ENCODE measurements around the gene ASIC5. TPM values are rescaled to one million over a fixed set of nuclear protein-coding genes. Genes with fewer than 3 reads are reported as not detected.

ASIC5 gene
- total RNA-seq, 1 experiment from 2014 or later: not detected

DNA sequence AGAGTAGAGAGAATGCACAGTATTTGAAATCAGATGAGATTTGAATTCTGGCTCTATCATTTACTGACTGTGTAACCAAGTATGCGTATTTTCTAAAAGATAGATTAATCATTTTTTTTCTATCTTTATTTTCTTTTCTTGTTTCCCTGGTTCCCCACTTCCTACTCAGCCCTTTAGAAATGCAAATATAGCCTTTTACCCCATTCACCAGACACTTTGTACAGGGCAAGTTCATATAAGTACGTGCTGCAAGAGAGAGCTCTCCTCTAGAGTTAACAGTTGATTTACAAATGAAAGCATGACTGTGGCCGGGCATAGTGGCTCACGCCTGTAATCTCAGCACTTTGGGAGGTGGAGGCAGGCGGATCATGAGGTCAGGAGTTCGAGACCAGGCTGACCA is 19.6 kb upstream of the ASIC5 start:
- DNase-seq (ENCODE audit: low spot score): no peak
- in situ Hi-C loops (cut with HindIII; ENCODE audit: low sequenced_read_pairs): no loop called here

DNA sequence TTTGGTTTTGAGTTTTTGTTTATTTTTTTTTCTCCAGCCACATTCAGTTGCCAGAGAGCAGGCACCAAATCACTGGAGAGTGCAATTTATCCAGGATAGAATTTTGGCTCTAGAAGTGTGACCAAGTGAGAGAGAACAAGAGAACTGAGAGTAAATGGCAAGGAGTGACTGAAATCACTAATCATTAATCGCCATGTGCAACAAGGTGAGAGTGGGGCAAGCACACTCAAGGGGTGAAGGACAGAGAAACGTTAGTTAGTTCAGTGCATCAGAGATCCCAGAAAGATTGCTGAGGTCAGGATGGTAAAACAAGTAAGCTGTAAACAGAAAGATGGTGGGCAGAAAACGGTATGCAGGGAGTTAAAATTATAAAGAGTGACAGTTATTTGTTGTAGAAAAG is 17.8 kb upstream of the ASIC5 start:
- in situ Hi-C loops (cut with HindIII; ENCODE audit: low sequenced_read_pairs): no loop called here
- DNase-seq (ENCODE audit: low spot score): no peak

DNA sequence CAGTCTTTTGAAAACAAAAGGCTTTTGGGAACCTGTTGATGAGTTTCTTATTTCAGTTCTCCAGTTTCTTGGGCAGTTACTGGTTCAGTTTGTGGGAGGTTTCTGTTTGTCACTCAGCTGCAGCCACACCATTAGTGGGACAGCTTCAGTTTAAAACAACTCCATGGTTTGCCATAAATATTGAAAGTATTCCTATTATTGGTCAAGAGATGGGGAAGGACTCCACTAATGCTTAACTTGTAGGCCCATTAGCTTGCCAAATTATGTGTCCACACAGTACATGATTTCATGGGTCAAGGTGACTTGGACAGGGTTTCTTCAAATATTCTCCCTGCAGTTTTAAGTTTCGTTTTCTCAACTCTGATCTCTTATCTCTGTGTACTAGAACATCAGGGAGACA is 15.5 kb upstream of the ASIC5 start:
- no peak for DNase-seq (ENCODE audit: low spot score)
- in situ Hi-C loops (cut with HindIII; ENCODE audit: low sequenced_read_pairs): no loop called here

DNA sequence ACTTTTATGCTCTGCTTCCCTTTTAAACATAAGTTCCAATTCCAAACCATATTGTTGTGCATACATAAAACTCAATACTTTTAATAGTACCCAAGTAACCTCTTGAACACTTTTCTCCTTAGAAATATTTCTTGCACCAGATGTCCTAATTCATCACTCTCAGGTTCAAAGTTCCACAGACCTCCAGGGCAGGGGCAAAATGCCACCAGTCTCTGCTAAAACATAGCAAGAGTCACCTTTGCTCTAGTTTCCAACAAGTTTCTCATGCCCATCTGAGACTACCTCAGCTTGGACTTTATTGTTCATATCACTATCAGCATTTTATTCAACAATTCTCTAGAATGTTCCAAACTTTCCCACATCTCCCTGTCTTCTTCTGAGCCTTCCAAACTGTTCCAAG is 13.7 kb upstream of the ASIC5 start:
- in situ Hi-C loops (cut with HindIII; ENCODE audit: low sequenced_read_pairs): no loop called here
- DNase-seq (ENCODE audit: low spot score): no peak

DNA sequence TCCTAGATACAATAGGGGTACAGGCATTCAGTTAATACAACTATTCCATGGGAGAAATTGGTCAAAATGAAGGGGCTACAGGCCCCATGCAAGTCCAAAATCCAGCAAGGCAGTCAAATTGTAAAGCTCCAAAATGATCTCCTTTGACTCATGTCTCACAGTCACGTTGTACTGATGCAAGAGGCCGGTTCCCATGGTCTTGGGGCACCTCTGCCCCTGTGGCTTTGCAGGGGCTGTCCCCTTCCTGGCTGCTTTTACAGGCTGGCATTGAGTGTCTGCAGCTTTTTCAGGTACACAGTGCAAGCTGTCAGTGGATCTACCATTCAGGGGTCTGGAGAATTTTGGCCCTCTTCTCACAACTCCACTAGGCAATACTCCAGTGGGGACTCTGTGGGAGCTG is 12.5 kb upstream of the ASIC5 start:
- DNase-seq (ENCODE audit: low spot score): no peak
- in situ Hi-C loops (cut with HindIII; ENCODE audit: low sequenced_read_pairs): no loop called here

DNA sequence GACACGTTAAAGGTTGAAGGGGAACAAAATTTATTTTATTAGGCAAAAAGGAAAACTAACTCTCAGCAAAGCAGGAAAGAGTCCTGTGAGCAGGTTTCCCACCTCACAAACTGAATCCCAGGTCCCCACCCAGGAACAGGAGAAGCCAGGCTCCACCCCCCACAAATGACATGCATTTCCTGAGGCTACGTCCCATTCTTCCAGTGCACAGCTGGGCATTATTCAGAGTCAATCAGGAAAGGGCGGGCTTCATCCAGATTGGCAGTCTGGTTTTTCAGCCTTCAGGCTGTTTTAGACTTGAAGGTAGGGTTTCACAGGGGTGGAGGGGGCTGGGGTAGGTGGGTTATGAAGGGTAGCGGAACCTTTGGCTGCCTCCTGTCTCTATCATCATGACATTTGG is 11.9 kb upstream of the ASIC5 start:
- DNase-seq (ENCODE audit: low spot score): no peak
- in situ Hi-C loops (cut with HindIII; ENCODE audit: low sequenced_read_pairs): no loop called here

DNA sequence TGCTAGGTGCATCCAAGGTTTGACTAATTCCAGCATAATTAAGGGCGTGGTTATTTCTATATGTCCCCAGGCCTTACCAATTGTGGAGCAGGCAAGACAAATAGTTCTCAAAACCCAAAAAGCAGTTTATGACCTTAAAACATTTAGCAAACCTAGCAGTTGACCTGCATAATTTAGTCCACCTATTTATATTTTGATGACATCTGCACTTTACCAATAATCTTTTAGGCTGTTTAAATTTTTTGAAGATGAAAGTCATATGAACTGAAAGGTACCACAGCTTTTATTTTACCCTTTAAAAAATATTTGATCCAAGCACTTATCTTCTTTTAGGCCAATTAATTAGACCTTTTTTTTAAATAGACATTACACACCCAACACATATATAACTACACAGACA is 9.8 kb upstream of the ASIC5 start:
- in situ Hi-C loops (cut with HindIII; ENCODE audit: low sequenced_read_pairs): no loop called here
- DNase-seq (ENCODE audit: low spot score): no peak

DNA sequence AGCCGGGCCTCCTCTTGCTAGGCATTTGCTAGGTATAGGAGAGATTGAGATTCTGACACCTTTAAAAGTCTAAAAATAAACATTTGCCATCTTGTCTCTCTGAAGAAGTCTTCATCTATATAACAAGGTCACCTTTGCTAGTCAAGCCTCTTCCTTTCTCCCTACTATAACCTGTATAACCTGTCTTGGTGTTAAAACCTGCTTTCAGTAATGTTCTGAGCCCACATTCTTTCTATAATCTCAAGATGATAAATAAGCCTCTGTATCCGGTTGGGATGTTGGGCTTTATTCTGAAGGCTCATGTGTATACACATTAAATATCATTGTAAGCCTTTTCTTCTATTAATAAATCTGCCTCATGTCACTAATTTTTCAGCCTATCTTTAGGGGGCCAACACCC is 10.2 kb downstream of the ASIC5 start:
- DNase-seq (ENCODE audit: low spot score): no peak
- in situ Hi-C loops (cut with HindIII; ENCODE audit: low sequenced_read_pairs): no loop called here

DNA sequence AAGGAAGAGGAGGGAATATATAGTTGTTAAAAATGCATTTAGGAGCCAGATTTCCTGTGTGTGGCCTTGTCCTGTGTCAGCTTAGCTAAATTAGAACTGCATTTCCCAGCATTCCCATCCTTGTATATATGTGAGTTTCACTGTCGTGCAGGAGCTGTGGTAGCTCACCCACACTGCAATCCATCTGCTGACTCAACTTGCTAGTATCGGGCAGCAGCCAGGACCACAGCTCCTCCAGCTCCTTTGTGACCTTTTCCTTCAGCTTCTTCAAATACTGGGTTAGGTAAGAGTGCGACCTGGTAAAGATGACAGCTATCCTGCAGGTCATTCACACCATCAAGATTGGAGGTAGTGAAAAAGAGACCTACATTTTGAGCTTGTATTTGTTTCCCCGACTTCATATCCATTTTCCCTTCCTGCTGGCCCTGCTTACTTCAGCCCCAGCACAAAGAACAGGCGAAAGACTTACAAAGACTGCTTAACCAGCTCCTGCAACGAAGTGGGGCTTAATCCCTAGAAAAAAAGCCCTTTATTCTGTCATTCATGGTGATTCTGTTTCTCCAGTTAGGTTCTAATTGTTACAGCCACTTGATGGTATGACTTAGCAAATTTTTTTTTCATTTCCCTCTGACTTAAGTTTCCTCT is 11.4 kb downstream of the ASIC5 start:
- DNase-seq (ENCODE audit: low spot score): no peak
- in situ Hi-C loops (cut with HindIII; ENCODE audit: low sequenced_read_pairs): no loop called here

DNA sequence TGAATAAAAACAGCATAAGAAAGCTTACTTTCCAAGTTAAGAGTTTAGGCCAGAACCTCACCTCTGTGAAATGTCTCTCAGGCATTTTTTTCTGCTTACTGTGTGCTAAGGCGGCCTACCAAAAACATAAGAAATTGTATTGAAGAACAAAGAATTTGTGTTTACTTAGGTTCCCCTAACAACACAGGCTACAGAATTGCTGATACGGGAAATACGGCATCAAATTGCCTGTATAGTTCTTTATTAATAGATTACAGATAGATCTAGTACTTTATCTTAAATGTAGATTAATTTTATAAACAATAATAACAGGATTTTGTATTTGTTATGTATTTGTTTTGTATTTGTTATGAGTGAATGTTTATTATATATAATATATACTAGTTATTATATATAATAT is 12.9 kb downstream of the ASIC5 start:
- DNase-seq (ENCODE audit: low spot score): no peak
- in situ Hi-C loops (cut with HindIII; ENCODE audit: low sequenced_read_pairs): no loop called here

DNA sequence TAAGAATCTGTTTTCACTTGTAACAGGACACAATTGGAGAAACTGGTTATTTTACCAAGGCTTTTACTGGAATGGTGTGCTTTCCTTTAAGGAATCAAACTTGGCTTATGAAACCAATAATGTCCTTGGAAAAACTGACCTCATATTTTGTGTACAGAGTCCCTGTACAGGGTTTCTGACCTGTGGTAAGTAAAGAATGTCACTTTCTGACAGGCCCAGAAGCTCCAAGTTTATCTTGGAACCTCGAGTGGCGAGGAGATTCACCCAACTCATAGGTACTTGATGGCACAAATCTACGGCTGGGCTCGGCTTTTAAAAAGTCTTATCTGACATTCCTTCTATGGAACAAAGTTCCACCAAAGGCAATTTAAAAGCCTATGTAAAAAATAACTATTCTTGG is 17.0 kb downstream of the ASIC5 start:
- in situ Hi-C loops (cut with HindIII; ENCODE audit: low sequenced_read_pairs): no loop called here
- DNase-seq (ENCODE audit: low spot score): no peak

DNA sequence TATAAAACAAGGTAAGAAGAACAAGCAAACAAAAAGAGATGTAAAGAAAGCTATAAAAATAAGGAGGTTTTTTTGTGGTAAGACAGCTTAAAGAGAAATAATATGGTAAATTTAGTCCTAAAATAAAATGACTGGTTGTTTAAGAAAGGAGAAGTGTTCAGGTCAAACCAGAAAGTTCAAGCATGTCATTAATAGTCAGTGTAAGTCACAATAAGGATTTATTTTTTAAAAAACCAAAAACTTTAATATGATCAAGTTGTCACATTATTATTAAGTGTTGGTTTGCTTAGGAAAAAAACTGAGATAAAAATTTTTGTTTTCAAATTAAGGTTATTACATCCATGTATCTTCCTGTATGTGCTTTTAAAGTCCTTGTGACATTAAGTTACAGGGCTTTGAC is 19.1 kb downstream of the ASIC5 start:
- in situ Hi-C loops (cut with HindIII; ENCODE audit: low sequenced_read_pairs): no loop called here
- DNase-seq (ENCODE audit: low spot score): no peak

DNA sequence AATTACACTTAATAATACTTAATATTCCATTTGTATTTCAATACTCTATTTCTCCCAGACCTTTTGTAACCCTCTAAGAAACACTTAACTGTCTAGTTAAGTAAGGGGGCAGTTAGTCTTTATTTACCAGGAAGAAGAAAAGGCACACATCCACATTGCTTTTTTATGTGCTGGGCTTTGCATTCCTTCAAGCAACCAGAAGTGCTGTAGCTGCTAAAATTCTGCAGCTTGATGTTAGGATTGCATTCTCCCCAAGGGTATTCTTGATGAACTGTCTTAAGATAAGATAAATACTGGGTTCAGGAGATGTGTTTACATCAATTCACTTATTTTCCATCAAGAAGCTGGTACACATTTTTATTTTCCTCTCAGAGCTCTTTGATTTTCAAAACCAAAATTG is 24.0 kb downstream of the ASIC5 start:
- in situ Hi-C loops (cut with HindIII; ENCODE audit: low sequenced_read_pairs): no loop called here
- no peak for DNase-seq (ENCODE audit: low spot score)

DNA sequence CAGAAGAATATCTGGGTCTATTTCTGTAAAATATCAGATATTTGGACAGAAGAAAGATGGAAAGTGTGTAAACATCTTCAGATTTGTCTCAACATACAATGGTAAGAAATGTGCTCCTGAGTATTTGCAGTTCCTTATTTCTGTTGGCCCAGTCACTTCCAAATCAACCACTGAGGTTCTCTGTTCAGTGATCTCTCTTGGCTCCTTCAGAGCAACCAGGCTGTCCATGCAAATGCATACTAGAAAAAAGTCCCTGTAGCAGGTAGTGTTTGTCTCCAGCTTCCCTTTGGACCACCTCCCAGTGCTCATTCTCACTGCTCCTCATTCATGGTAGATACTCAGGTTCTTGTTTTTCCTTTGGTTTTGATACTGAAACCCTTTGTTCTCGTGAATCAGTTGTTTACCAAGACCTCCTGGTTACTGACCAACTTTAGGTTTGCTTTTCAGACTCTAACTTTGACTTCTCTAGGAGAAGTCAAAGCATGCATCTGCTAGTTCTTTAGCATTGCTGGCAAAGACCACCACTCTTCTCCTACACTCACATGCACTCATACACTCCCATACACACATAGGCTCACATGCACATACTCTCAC is 28.8 kb downstream of the ASIC5 start:
- no peak for DNase-seq (ENCODE audit: low spot score)
- in situ Hi-C loops (cut with HindIII; ENCODE audit: low sequenced_read_pairs): no loop called here

DNA sequence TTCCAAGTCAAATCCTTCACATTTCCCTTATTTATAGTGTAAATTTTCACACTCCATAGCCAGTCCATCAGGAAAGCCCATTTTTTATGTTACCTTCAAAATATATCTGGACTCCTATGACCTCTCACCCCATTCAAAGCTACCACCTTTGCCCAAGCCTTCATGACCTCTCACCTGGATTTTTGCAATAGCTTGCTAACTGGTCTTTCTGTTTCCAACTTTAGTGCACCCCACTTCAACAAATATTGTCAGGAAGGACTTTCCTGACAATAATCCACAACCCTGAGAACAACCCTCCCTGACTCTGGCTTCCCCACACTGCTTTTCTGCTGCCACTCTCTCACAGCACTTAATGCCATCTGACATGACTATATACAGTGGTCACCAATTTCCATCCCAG is 33.4 kb downstream of the ASIC5 start:
- in situ Hi-C loops (cut with HindIII; ENCODE audit: low sequenced_read_pairs): no loop called here
- no peak for DNase-seq (ENCODE audit: low spot score)

DNA sequence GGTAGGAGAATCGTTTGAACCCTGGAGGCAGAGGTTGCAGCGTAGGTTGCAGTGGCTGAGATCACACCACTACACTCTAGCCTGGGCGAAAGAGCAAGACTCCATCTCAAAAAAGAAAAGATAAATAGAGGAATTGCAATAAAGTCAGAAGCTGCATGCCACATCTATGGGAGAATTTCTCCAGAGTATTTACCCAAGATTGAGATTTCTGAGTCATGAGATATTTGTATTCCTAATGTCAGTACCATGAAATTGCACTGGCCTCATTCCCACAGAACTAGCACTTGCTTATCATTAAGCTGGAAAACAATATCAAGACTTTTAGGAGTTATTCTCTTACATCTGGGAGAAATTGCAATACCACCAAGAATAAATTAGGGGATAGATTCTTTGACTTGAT is 37.4 kb downstream of the ASIC5 start:
- in situ Hi-C loops (cut with HindIII; ENCODE audit: low sequenced_read_pairs): no loop called here
- DNase-seq (ENCODE audit: low spot score): no peak

DNA sequence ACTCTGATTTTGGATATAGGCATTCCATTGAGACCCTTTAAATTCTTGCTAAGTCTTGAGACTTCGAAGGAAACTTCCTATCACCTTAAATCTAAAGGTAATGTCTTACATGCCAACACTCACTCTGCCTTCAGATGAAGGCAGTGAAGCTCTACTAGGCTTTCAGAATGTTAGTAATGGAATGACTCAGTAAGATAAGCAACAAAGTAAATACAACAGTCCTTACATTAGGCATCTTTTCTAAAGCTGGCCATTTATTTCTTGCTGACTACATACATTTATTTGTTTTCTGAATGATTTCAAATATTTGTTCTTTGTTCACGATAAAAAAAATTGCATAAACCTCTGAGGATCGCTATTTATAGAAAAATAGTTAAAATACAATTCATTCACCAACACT is 43.5 kb downstream of the ASIC5 start:
- no peak for DNase-seq (ENCODE audit: low spot score)
- in situ Hi-C loops (cut with HindIII; ENCODE audit: low sequenced_read_pairs): no loop called here

DNA sequence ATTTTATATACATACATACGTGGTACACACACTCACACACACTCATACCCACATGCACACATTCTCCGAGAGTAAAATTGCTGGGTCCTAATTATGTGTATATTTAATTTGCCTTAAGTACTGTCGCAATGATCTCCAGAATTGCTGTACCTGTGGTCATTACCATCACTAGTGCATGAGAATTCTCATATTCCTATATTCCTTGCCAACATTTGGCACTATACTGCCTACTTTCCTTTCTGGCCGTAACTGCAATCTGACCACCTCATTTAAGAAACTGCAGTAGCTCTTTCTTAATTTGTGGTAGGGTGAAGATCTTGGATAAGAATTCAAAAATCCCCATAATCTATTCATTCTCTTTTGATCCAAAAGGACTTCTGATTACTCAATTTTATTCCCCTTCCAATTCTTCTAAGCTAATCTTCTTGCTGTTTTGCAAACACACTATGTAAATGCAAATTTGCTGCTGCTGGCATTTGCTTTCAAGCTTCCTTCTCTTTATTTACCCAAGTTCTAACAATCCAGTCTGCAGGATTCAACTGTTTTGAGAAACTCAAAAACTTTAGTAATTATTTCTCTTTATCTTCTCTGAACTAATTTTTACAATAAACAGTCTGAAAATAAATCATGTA is 45.1 kb downstream of the ASIC5 start:
- no peak for DNase-seq (ENCODE audit: low spot score)
- in situ Hi-C loops (cut with HindIII; ENCODE audit: low sequenced_read_pairs): no loop called here

DNA sequence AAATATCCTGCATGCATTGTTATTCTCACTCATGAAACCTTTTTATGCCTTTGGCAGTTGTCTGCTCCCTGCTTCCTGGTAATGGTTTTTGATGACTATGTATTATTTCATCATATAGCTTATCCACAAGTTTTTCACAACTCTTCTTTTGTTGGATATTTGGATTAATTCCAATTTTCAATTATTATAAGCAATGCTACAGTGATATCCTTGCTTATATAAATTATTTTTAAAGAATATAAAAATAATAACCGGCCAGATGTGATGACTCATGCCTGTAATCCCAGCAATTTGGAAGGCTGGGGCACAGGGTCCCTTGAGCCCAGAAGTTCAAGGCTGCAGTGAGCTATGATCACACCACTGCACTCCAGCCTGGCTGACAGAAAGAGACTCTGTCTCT is 47.0 kb downstream of the ASIC5 start:
- in situ Hi-C loops (cut with HindIII; ENCODE audit: low sequenced_read_pairs): no loop called here
- DNase-seq (ENCODE audit: low spot score): no peak

DNA sequence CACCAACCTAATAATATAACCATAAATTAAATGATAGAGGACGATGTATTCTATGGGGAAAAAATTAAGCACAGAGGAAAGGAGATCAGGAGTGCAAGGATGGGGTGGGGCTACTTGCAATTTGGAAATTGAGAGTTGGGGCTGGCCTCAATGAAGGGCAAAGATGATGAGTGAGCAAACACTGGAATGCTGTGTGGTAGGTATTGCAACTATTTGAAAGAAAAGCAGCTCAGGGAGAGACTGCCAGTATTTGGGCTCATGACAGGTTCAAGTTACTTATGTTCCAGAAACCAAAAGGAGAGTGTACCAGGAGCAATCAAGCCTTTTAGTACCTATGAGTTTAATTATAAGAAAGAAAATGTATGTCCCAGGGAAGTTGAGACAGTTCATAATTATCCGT is 47.4 kb downstream of the ASIC5 start:
- no peak for DNase-seq (ENCODE audit: low spot score)
- in situ Hi-C loops (cut with HindIII; ENCODE audit: low sequenced_read_pairs): no loop called here

DNA sequence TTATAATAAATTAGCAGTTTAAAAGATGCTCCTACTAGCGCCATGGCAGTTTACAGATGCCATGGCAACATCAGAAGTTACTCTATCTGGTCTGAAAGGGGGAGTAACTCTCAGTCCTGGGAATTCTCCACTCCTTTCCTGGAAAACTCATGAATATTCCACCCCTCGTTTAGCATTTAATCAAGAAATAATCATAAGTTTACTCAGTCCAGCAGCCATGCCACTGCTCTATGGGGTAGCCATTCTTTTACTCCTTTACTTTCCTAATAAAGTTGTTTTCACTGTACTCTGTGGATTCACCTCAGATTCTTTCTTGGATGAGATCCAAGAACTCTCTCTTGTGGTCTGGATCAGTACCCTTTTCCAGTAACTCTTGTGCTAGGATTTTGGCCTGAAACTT is 55.0 kb downstream of the ASIC5 start:
- in situ Hi-C loops (cut with HindIII; ENCODE audit: low sequenced_read_pairs): no loop called here
- DNase-seq (ENCODE audit: low spot score): no peak
